G401 (cell line): ENCODE measurements around the gene RAF1. TPM values are rescaled to one million over a fixed set of nuclear protein-coding genes. Genes with fewer than 3 reads are reported as not detected.
"Not testable (repeated sequence)": the region's sequence is repeated elsewhere in the genome, so short reads cannot be mapped to it uniquely, and the experiment has no call there.

Experiments
- DNase-seq: peaks from one replicate; pipeline ENCODE4 v3.0.0-alpha.2; 2015; ENCODE audit warnings: low spot score
- in situ Hi-C: cut with HindIII; loops from 2 replicates; pipeline ENCODE4 v1.10.0; 2016; ENCODE audit warnings: low sequenced_read_pairs, mixed read lengths
- total RNA-seq: library from RNA; depleted of rRNA; stranded (reverse); fragments of >200 nt; shearing (Covaris generic); gene quantifications from 2 replicates; pipeline ENCODE4 v1.2.3, GENCODE V29; 2014

Gene RAF1
- total RNA-seq, 1 experiment from 2014 or later: 84.4 TPM

DNA sequence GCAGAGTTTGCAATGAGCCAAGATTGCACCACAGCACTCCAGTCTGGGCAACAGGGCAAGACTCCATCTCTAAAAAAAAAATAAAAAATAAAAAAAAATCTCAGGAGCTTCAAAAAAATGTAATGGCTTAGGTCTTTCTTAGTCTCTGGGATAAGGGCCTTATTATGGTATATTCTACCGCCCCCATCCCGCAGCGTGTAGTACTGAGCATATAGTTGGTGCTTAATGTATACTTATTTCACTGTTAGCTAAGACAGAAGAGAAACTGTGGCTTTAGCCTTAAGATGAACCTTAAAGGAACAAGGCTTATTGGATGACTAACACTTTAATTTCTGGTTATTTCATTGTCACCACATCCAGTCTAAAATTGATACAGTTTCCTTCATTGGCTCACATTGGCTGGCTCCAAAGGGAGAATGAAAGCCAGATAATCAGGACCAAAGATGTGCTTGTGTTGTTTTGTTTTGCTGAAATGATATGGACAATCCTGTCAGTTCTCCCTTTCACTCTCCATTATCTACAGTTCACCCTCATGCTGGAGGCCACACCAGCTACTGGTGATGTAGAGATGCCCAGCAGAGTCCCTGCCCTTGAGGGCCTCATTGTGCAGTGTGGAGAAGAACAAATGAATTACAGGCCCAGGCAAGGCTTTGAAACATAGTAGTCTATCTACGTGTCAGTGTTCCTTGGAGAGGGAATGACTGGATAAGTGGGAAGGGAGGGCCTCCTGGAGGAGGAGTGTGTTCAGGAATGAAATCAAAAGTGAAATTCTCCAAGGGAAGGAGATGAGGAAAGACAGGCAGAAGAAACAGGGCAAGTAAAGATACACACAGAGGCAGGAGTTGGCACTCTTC, 17.4 kb upstream of the RAF1 start:
- in situ Hi-C loops: no loop called here

DNA sequence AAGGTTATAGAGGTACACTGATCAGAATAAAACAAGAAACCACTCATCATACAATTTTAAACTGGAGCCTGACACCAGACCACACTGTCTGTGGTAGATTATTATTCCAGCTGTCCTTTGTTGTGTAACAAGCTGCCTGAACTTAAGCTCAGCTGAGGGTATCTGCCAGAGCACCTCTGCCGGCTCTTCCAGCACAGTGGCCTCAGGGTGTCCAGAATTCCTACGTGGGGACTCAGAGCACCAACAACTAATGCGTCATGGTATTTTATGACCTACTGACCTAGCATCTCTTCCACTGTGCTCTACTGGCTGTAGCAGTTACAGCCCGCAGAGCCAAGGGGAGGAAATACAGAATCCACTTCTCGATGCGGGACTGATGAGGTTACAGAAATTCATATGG, 15.6 kb upstream of the RAF1 start:
- in situ Hi-C loops: no loop called here
- DNase-seq: no peak

More for the DNA sequence above, 17.4 kb upstream of the RAF1 start:
- no peak for DNase-seq

DNA sequence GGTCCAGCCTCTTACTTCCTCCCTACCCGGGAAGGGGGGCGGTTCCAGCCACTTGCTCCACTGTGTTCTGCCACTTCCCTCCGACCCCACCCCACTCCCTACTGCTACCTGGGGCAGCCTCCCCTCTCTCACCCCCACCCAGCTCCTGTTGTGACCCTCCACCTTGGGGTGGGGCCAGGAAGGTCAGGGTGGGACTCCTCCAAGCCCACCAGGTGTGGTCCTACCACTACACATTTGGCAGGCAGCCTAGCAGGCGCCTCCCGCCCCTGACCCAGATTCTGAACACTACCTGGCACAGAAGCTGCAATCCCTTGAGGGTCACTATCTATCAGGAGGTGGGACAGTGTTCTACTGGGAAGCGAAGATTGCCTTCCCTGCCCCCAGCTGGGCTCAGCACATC, 13.7 kb upstream of the RAF1 start:
- DNase-seq: no peak
- in situ Hi-C loops: no loop called here

DNA sequence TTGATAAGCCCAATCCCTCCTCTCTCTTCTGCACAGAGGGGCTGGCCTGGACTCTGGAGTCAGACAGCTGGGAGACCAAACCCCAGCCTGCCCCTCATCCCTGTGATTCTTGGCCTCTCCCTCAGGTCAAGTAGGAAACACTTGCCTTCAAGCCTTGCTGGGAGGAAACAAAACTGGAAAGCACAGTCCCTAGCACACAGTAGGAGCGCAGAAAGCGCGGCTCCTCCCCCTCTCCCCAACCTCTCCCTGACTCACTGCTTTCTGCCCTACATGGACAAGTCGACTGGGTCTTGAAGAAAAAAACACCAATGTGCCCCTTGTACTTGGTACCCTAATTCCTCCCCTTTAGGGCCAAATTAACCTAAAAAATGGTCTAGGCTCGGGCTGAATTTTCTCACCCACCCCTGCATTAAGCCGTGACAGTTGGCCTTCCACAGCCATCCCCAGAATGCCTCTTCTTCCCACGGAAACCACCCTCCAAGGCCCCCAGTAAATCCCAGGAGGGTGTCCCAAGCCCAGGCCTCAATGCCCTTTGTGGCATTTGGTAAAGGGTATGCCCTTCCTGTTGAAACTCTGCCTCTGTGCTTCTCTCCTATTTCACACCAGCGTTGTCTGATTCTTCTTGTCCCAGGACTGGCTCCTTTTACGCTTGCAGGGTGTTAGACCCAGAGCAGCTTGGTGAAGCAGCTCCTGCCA, 11.3 kb upstream of the RAF1 start:
- DNase-seq: no peak
- in situ Hi-C loops: no loop called here

DNA sequence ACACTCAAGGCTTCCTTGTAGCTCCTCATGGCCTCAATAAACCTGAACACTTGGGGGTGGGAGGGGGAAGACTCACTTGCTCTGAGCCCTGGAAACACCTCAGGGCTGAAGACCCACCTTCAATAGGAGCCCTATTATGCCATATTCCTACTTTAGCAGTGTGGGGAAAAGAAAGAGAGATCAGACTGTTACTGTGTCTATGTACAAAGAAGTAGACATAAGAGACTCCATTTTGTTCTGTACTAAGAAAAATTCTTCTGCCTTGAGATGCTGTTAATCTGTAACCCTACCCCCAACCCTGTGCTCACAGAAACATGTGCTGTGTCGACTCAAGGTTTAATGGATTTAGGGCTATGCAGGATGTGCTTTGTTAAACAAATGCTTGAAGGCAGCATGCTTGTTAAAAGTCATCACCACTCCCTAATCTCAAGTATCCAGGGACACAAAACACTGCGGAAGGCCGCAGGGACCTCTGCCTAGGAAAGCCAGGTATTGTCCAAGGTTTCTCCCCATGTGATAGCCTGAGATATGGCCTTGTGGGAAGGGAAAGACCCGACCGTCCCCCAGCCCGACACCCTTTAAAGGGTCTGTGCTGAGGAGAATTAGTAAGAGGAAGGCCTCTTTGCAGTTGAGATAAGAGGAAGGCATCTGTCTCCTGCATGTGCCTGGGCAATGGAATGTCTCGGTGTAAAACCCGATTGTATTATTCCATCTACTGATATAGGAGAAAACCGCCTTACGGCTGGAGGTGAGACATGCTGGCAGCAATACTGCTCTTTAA, 10.2 kb upstream of the RAF1 start:
- in situ Hi-C loops, DNase-seq: not testable (repeated sequence)

DNA sequence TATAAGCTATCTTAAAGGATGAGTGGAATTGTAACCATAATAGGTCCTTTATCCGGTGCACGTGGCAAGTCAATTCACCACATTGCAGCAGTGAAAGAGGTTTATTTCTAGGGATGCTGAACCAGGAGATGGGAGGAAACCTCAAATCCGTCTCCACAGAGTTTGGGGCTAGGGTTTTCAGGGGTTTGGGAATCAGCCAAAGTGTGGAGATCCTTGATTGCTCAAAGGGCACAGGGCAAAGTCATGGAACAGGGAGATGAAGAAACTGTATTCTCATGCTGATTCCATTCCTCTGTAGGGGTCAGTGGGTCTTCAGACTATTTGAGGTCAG, 7.2 kb upstream of the RAF1 start:
- in situ Hi-C loops: no loop called here
- no peak for DNase-seq

DNA sequence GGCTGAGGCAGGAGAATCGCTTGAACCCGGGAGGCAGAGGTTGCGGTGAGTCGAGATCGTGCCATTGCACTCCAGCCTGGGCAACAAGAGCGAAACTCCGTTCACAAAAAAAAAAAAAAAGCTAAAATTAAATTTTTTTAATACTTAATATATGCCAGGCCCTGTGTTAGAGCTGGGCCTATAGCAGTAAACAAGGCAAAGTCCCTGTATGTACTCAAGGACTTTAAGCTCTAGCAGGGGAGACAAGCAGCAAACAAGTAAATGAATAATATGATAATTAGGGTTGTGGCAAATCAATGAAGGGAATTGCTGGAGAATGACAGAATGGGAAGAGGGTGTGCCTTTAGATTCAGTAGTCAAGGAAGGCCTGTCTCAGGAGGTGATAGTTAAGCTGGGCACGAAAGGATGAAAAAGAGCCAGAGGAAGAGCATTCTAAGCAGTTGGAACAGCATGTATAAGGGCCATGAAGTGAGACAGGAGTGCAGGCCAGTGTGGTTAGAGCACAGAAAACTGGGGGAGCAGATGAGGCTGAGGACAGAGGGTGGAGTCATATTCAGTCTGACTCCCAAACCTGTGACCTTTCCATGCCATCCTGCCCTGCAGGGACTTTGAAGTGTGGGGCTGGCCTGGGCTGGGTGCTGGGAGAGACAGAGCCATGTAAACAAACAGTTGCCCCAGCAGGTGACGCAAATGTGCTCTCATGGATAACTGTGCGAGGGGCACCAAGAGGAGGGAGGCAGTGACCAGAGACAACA, 6.6 kb upstream of the RAF1 start:
- in situ Hi-C loops: no loop called here
- DNase-seq: no peak

DNA sequence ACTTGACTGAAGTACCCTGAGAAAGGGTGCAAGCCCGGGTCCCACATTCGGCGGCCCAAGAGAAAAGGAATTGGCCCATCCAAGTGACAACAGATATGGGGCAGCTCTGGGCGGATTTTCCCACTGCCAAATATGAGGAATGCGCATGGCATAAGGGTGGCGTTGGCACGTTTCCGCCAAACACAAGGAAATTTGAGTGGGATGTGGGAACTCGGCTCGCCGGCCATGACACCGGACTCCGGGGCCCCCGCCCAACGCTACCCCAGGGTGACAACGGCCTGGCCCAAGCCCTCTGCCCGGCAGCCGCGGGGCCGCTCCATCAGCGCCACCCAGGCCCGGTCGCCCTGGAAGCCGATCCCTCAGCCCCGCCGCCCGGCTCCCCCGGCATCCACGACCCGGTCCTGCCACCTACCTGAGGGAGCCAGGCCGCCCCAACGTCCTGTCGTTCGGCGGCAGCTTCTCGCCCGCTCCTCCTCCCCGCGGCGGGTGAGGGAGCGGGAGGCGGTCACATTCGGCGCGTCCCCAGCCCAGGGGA, 449 bp downstream of the RAF1 start:
- in situ Hi-C loops: no loop called here
- peak; percentile 57 for DNase-seq

DNA sequence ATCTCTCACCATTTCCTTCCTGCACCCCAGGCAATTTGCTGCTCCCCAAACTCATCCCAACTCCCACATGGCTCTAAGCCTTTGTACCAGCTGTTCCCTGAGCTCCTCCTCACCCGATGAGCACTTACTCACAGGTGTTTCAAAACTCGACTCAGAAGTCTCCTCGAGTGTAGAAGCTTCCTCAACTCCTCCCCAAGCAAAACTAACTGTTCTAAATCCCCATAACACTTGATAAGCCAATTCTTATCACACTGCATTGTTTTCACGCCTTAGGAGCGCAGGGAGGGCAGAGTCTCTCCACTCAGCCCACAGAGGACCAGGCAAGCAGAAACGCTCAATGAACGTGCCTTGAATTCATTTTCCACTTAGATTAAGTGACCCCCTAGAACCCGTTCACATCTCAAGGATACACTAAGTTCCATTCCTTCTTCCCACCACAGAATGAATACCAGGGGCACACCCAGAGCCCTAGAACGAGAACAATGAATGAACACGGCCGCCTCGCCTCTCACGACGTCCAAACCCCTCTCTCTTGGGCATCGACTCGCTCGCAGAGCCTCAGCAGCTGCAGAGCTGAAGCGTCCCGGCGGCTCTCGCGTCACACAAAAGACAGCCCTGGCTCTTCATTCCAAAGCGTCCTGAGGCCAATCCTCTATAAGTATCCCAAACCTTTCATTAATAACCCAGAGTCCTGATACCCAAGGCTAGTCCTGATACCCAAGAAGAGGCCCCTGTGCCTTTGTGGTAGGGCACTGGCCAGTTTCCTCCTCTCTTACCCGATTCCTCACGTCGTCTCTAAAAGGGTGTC, 1.1 kb downstream of the RAF1 start:
- in situ Hi-C loops: no loop called here
- DNase-seq: peak; percentile 38

DNA sequence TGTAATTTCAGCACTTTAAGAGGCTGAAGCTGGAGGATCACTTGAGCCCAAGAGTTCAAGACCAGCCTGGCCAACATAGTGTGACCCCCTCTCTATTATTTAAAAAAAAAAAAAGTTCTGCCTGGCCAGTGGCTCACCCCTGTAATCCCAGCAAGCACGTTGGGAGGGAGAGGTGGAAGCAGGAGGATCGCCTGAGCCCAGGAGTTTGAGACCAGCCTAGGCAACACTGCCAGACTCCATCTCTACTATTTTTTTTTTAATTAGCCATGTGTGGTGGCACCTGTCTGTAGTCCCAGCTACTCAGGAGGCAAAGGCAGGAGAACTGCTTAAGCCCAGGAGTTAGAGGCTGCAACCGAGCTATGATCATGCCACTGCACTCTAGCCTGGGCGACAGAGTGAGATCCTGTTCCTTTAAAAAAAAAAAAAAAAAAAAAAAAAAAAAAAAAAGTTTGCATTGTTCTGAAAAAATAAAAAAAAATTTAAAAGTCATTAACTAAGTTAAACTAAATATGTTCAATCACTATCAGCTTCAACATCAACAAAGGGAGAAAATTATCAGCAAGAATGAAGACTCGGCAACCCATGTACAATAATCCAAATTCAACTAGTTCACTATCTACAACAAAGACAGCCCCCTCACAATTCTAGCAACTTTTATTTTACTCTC, 1.9 kb downstream of the RAF1 start:
- DNase-seq: no peak
- in situ Hi-C loops: no loop called here

DNA sequence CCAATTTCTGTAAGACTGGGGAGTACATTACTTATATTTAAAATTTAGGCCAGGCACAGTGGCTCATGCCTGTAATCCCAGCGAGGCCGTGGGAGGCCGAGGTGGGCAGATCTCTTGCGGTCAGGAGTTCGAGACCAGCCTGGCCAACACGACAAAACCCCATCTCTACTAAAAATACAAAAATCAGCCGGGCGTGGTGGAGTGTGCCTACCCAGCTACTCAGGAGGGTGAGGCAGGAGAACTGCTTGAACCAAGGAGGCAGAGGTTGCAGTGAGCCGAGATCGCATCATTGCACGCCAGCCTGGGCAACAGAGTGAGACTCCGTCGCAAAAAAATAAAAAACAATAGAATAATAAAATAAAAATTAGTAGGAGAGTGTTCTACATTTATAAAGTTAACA, 2.5 kb downstream of the RAF1 start:
- not testable (repeated sequence) for DNase-seq

DNA sequence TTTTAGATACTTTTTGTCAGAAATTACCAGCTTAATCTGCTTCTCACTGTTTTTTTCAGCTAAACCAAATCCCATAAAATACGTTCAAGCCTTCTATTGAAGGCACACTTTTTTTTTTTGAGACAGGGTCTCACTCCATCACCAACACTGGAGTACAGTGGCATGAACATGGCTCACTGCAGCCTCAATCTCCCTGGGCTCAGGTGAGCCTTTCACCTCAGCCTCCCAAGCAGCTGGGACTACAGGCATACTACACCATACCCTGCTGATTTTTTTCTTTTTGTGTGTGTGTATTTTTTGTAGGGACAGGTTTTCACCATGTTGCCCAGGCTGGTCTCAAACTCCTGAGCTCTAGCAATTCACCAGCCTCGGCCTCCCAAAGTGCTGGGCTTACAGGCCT, 3.7 kb downstream of the RAF1 start:
- in situ Hi-C loops: no loop called here
- no peak for DNase-seq

More for the DNA sequence above, 2.5 kb downstream of the RAF1 start:
- in situ Hi-C loops: not testable (repeated sequence)

DNA sequence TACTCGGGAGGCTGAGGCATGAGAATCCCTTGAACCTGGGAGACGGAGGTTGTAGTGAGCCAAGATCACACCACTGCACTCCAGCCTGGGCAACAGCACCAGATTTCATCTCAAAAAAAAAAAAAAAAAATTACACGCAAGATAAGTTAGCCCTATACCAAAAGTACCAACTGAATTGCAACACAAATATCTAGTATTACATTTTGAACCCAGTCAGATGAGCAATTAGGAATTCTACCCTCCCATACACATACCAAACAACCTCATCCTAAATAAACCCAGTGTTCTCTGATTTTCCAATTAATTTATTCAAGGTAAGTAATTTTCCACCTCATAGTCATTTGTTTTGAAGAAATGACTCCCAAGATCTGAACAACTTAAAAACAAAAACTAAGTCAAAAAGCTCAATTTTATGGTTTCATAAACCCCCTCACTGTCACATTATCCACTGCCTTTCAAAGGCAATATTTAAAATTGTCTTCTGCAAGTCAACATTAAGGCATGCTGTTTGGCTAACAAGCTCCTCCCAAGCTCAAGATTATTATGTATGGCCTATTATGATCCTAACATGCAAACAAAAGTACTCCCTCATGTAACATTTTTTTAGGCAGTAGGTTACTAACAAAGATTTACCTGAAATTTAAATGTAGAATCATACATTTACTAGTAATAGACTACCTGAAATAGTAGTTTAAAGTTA, 4.5 kb downstream of the RAF1 start:
- DNase-seq: no peak
- in situ Hi-C loops: no loop called here

DNA sequence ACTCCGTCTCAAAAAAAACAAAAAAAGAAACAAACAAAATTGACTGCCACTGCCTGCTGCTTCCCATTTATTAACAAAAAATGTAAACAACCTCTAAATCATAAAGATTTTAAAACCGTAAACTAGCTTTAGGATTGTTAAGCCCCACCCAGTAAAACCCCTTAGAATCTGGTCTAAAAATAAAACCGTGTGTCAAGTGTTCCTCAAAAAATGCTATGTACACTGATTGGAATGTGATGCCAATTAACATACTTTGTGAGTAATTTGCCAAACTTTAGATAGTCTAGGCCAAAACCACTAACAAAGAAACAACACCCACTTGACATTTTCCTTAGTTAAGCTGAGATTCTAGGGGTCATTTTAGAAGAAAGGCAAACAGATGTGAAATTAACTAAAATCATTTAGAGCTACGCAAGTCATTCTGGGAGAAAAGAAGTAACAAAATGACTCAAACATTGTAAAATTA, 5.3 kb downstream of the RAF1 start:
- in situ Hi-C loops: no loop called here
- no peak for DNase-seq

DNA sequence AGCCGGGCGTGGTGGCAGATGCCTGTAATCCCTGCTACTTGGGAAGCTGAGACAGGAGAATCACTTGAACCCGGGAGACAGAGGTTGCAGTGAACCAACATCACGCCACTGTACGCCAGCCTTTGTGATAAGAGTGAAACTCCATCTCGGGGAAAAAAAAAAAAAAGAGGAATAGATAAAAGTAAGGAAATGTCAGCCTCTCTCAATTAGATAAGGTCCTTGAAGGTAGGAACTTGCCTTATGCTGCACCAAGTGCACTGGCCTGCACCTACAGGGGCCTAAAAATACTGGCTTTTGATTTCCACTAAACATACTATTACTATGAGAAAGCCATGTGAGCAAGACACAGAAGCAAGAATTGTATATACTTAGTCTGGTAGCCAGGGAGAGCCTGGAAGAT, 7.1 kb downstream of the RAF1 start:
- DNase-seq: no peak
- in situ Hi-C loops: no loop called here

DNA sequence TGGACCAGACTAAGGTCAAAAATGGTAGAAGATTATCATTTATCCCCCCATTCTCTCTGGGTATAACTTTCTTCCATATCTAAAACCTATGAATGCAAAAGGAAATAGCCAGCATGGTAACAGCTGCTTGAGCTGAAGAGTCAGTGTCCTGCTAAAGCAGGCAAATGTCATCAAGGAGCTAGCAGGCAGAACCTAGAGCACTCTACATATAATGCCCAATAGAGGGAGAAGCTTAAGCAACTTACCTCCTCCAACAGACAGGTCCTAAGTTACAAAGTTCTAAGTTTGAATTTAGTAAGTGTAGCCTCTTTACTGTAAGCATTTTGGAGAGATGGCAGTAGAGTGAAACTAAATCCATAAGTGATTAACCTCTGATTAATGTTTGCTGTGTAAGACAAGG, 7.7 kb downstream of the RAF1 start:
- in situ Hi-C loops: no loop called here
- DNase-seq: no peak

DNA sequence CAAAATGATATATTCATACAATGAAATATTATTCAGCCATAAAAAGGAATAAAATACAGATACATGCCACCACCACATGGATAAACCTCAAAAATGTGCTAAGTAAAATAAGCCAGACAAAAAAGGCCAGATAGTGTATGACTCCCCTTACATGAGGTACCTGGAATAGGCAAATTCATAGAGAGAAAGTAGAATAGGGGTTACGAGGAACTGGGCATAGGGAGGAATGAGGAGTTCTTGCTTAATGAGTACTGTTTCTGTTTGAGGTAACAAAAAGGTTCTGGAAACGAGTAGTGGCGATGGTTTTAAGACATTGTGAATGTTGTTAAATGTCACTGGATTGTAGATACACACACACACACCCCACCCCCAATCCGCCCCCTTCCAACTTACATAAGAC, 8.2 kb downstream of the RAF1 start:
- in situ Hi-C loops: no loop called here
- DNase-seq: no peak
